HG03103 (cell line): ENCODE results near the gene REXO5.

Source experiments
- ATAC-seq: cut with Tn5 transposase; IDR thresholded peaks from one replicate; pipeline ENCODE4 v1.9.1; 2021; ENCODE audit warnings: low read depth; ENCODE audit not compliant: unreplicated experiment

The REXO5 gene

GRCh38 chr16:20868890-20869289 lies 62.6 kb downstream of the REXO5 start:
- no peak for ATAC-seq

GRCh38 chr16:20870122-20870820 lies 63.9 kb downstream of the REXO5 start:
- ATAC-seq = no peak

- ATAC-seq = no peak
These were observed 64.9 kb downstream of the REXO5 start for GRCh38 chr16:20871258-20871657.

GRCh38 chr16:20871941-20872815 lies 65.9 kb downstream of the REXO5 start:
- no peak for ATAC-seq

- no peak for ATAC-seq
These were observed 67.0 kb downstream of the REXO5 start for GRCh38 chr16:20873331-20873730.

- no peak for ATAC-seq
These were observed 67.8 kb downstream of the REXO5 start for GRCh38 chr16:20874088-20874581.

- no peak for ATAC-seq
These were observed 69.0 kb downstream of the REXO5 start for GRCh38 chr16:20875355-20875650.

- no peak for ATAC-seq
These were observed 72.4 kb downstream of the REXO5 start for GRCh38 chr16:20878682-20879147.

GRCh38 chr16:20879175-20880040 lies 73.1 kb downstream of the REXO5 start:
- no peak for ATAC-seq

GRCh38 chr16:20880867-20881502 lies 74.7 kb downstream of the REXO5 start:
- ATAC-seq = no peak

GRCh38 chr16:20881503-20881878 lies 75.2 kb downstream of the REXO5 start:
- ATAC-seq = no peak

- no peak for ATAC-seq
These were observed 77.4 kb downstream of the REXO5 start for GRCh38 chr16:20883554-20884239.

GRCh38 chr16:20884240-20884556 lies 77.9 kb downstream of the REXO5 start:
- ATAC-seq = no peak

GRCh38 chr16:20886320-20886719 lies 80.0 kb downstream of the REXO5 start:
- ATAC-seq = no peak

GRCh38 chr16:20887207-20887606 lies 80.9 kb downstream of the REXO5 start:
- no peak for ATAC-seq

GRCh38 chr16:20889625-20890275 lies 83.4 kb downstream of the REXO5 start:
- ATAC-seq = no peak

- no peak for ATAC-seq
These were observed 88.1 kb downstream of the REXO5 start for GRCh38 chr16:20894388-20894787.

GRCh38 chr16:20897253-20897897 lies 91.0 kb downstream of the REXO5 start:
- ATAC-seq = no peak

- no peak for ATAC-seq
These were observed 91.6 kb downstream of the REXO5 start for GRCh38 chr16:20897922-20898321.
